NB4 (cell line): ENCODE measurements around the gene NCCRP1.

Experiments
- DNase-seq: peaks from one replicate; pipeline ENCODE4 v3.0.0; 2010; ENCODE audit warnings: low read depth
- H3K4me3 ChIP-seq: one replicate; pipeline ENCODE4 v1.5.1; 2011; ENCODE audit warnings: mild to moderate bottlenecking, low read depth, low read length, moderate library complexity
- MYC ChIP-seq: IDR thresholded peaks from 2 replicates; pipeline ENCODE4 v1.6.1; 2011; ENCODE audit warnings: low read depth, low read length
- POLR2A ChIP-seq: IDR thresholded peaks from 2 replicates; pipeline ENCODE4 v1.6.1; 2011; ENCODE audit warnings: mild to moderate bottlenecking; ENCODE audit not compliant: insufficient read length; ENCODE audit errors: extremely low read depth
- TF ChIP-seq, protein P1 (sequence below): IDR thresholded peaks from one replicate; pipeline ENCODE4 v1.5.1; 2012; ENCODE audit warnings: low read depth, low read length
- TF ChIP-seq, protein P2 (sequence below): IDR thresholded peaks from 2 replicates; pipeline ENCODE4 v1.6.1; 2011; ENCODE audit warnings: low read depth, low read length

The NCCRP1 gene

DNA sequence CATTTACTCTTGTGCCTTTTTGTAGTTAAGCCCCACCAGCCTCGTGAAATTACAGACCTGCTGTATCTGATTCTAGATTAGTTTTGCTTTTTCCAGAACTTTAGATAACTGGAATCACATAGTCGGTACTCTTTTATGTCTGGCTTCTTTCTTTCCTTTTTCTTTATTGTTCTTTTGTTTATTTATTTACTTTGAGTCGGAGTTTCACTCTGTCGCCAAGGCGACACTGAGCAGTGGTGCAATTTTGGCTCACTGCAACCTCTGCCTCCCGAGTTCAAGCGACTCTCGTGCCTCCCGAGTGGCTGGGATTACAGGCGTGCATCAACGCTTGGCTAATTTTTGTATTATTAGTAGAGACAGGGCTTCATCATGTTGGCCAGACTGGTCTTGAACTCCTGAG lies 6.0 kb upstream of the NCCRP1 start:
- H3K4me3 ChIP-seq: no peak overlapping the region
- DNase-seq: no peak
- TF ChIP-seq, protein P1, sequence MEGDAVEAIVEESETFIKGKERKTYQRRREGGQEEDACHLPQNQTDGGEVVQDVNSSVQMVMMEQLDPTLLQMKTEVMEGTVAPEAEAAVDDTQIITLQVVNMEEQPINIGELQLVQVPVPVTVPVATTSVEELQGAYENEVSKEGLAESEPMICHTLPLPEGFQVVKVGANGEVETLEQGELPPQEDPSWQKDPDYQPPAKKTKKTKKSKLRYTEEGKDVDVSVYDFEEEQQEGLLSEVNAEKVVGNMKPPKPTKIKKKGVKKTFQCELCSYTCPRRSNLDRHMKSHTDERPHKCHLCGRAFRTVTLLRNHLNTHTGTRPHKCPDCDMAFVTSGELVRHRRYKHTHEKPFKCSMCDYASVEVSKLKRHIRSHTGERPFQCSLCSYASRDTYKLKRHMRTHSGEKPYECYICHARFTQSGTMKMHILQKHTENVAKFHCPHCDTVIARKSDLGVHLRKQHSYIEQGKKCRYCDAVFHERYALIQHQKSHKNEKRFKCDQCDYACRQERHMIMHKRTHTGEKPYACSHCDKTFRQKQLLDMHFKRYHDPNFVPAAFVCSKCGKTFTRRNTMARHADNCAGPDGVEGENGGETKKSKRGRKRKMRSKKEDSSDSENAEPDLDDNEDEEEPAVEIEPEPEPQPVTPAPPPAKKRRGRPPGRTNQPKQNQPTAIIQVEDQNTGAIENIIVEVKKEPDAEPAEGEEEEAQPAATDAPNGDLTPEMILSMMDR: no peak
- TF ChIP-seq, protein P2, sequence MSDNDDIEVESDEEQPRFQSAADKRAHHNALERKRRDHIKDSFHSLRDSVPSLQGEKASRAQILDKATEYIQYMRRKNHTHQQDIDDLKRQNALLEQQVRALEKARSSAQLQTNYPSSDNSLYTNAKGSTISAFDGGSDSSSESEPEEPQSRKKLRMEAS: no peak
- TF ChIP-seq POLR2A: no peak
- no peak for TF ChIP-seq MYC

DNA sequence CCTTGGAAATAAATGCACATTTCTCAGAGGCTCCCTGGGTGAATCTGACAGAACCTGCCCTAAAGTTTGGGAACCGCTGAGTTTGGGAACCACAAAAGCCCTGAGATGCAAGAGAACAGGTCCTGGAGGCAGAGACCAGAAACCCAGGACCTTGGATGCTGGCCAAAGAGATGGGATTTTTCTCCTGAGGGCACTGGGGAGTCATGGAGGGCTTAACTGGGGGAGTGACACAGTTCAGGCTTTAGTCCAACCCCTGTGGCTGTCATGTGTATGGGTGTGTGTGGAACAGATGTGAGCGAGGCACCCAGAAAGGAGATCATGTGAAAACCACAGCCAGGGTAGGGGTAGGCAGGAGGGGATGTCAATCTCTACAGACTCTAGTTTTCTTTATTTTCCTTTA lies 3.9 kb upstream of the NCCRP1 start:
- no peak for DNase-seq

DNA sequence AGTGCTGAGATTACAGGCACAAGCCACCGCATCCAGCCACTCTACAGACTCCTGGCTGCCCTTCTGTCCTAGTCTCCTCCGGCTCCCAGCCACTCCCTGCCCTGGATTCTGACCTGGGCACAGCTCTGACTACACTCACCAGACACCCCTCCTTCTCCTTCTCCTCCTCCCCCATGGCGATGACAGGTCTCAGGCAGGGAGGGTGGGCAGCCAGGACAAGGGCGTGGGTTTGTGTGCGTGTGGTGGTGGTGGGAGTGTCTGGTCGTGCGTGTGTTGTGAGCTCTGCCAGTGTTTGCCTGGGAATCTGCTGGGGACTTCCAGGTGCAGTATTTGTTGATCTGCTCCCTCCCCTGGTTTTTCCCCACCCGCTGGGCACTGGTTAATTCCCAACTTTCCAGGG lies 3.0 kb upstream of the NCCRP1 start:
- no peak for DNase-seq
- TF ChIP-seq POLR2A (no peak), MYC (no peak)
- TF ChIP-seq, protein P2: no peak
- TF ChIP-seq, protein P1: no peak
- H3K4me3 ChIP-seq: no peak overlapping the region

More for the DNA sequence above, 3.9 kb upstream of the NCCRP1 start:
- no peak overlapping the region for H3K4me3 ChIP-seq
- TF ChIP-seq POLR2A (no peak), MYC (no peak)
- TF ChIP-seq, protein P2: no peak
- TF ChIP-seq, protein P1: no peak

DNA sequence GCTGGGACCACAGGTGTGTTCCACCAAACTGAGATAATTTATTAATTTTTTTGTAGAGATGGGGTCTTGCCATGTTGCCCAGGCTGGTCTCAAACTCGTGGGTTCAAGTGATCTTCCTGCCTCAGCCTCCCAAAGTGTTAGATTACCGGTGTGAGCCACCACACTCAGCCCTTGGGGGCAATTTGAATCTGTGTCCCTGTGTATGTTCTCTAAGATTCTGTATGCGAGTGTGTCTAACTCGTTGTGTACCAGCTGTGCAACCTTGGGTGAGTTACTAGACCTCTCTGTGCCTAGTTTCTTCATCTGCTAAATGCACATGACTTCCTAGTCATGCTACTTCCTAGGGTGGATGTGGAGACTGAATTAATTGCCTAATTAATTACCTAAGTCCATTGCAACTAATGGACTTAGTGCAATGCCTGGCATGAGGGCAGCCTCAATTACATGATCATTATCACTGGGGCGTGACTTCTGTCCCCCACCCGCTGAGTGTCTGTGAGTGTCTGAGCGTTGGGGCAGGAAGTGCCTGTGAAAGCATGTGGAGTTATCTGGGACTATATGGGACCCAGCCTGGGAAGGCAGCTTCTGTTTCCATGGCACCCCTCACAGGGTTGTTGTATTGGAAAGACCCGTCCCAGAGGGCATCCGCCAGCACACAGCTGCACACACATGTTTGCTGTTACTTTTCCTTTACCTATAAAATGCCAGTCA lies 1.8 kb upstream of the NCCRP1 start:
- no peak overlapping the region for H3K4me3 ChIP-seq
- no peak for DNase-seq
- TF ChIP-seq MYC (no peak), POLR2A (no peak)
- TF ChIP-seq, protein P2: no peak
- TF ChIP-seq, protein P1: no peak

DNA sequence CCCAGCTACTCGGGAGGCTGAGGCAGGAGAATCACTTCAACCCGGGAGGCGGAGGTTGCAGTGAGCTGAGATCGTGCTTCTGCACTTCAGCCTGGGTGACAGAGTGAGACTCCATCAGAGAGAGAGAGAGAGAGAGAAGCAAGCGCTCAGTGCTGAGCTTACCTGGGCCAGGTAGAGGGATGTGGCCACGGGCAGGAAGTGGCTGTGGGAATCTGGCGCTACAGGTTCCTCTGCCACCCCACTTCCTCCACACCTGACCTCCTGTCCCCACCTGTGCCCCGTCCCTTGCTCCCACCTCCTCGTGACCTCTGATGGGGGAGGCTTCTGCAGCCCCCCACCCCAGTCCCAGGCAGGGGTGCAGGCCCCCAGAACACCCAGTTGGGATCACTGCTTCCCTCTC lies 1.0 kb upstream of the NCCRP1 start:
- H3K4me3 ChIP-seq: no peak overlapping the region
- DNase-seq: no peak
- TF ChIP-seq POLR2A: no peak
- TF ChIP-seq, protein P1: no peak
- TF ChIP-seq, protein P2: no peak
- no peak for TF ChIP-seq MYC
